ENCODE results near the gene RIMS1.

Gene RIMS1

GRCh38 chr6:71967436-71967835 is 81.1 kb downstream of the RIMS1 start:
- no peak overlapping the region for H3K27ac ChIP-seq
- no peak for DNase-seq (ENCODE audit: low spot score)
- CTCF ChIA-PET = interaction anchor here (0.6 to 0.7 kb wide), 2 partner anchors 590 to 840 kb away, joined by 6 to 7 read pairs; no protein-coding TSS in a partner anchor
- POLR2A ChIA-PET (ENCODE audit: low non-redundant PET) = no interaction called here
- no peak for TF ChIP-seq CTCF (conservative IDR thresholded peaks at IDR 0.05; ENCODE audit: low read depth)

DNA sequence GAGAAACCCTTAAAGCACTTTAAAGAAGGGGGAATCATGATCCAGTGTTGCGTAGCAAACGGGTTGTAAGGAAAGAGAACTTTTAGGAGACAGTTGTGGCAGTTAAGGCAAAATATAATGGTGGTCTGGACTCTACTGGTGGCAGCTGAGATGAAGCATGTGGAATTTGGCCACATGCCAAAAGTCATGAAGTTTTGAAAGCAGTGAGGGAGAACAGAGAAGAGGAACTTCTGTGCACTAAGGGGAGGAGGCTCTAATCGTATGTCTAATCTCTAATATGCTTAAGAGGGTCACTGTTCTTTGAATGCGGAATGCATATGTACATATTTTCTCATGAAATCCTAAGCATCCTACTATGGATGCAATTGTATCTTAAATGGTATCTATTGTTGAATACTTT is 91.5 kb downstream of the RIMS1 start:
- no peak for DNase-seq (ENCODE audit: low spot score)
- ChIA-PET POLR2A (ENCODE audit: low non-redundant PET) (no interaction called here), CTCF (no interaction called here)
- no peak for TF ChIP-seq CTCF (conservative IDR thresholded peaks at IDR 0.05; ENCODE audit: low read depth)
- H3K27ac ChIP-seq = no peak overlapping the region

DNA sequence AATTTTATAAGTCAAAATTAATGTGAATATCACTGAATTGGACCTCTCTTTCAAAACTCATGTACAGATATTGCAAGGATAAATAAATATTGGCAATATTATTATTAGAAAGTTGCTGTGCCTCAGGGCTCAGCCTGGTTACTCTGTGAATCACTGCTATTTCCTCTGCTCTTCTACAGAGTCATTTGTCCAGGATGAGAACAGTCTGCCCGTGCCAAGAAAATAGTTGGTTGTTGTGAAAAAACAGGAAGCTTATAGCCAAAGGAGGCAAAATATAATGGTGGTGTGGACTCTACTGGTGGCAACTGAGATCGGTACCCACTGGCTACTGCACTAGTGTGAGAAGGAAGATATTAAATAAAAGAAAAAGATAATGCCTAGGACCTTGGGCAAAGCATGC is 93.6 kb downstream of the RIMS1 start:
- ChIA-PET CTCF (no interaction called here), POLR2A (ENCODE audit: low non-redundant PET) (no interaction called here)
- DNase-seq (ENCODE audit: low spot score) = peak; percentile 5
- TF ChIP-seq CTCF (conservative IDR thresholded peaks at IDR 0.05; ENCODE audit: low read depth) = no peak
- H3K27ac ChIP-seq = no peak overlapping the region

DNA sequence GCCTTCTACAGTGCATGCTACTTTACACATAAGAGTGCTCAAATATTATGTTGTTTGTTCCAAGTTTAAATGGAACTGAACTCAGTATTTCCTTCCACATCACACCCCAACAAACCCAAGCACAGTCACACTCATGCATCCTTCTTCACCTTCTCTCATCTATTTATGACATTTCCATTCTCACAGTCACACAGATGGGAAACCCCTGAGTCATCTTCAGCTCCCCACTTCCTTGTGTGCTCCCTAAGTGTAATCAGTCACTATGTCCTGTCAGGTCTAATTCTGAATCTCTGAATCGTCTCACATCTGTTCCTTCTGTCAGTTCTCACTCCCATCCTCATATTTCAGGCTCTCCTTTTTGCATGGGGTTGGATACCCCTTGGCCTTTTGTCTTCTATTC is 96.0 kb downstream of the RIMS1 start:
- ChIA-PET POLR2A (ENCODE audit: low non-redundant PET) (no interaction called here), CTCF (no interaction called here)
- H3K27ac ChIP-seq = no peak overlapping the region
- DNase-seq (ENCODE audit: low spot score) = no peak
- no peak for TF ChIP-seq CTCF (conservative IDR thresholded peaks at IDR 0.05; ENCODE audit: low read depth)

GRCh38 chr6:71983131-71983530 is 96.8 kb downstream of the RIMS1 start:
- H3K27ac ChIP-seq = no peak overlapping the region
- ChIA-PET POLR2A (ENCODE audit: low non-redundant PET) (no interaction called here), CTCF (no interaction called here)
- TF ChIP-seq CTCF (conservative IDR thresholded peaks at IDR 0.05; ENCODE audit: low read depth) = no peak
- no peak for DNase-seq (ENCODE audit: low spot score)

DNA sequence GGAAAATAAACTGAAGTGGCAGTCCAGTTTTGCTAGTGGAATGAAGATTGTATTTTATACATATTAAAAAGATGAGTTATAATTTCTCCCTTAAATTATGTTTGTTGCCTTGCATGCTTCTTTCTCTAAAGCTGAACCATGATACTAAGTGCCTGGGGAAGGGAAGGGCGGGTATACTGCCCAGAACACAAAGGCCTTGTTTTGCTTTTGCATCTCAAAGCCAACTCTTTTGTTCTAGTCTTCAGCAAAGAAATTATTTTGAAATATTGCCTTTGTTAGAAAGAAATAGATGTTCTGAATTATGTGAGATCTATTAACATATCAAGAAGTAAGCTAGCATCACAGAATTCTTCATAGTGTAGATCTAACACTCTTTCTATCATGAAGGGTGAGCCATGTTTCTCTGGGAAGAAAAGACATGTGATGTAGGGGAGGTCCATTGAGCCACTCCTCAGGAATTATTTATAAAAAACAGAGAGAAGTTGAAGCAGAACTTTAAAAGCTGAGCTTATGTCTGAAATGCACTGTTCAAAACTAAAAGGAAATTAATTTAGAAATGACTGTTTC is 108.4 kb downstream of the RIMS1 start:
- ChIA-PET CTCF (no interaction called here), POLR2A (ENCODE audit: low non-redundant PET) (no interaction called here)
- no peak overlapping the region for H3K27ac ChIP-seq
- TF ChIP-seq CTCF (conservative IDR thresholded peaks at IDR 0.05; ENCODE audit: low read depth) = no peak
- no peak for DNase-seq (ENCODE audit: low spot score)

DNA sequence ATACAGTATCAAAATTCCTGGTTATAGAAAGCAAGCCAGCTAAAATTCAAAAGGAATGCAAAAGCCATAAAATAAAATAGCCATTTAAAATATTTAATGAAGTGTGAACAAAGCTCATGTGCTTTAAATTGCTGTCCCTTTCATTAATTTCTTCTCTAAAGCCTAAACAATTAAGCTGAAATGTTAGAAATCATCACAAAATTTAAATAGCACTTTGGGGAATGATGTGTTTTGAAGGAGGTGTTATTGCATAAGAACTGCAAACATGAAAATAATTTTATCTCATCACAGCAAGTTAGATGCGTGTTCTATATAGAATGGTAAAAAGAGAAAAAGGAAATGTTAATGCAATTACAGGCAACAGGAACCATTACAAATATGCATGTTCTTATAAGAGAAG is 111.0 kb downstream of the RIMS1 start:
- ChIA-PET POLR2A (ENCODE audit: low non-redundant PET) (no interaction called here), CTCF (no interaction called here)
- no peak for DNase-seq (ENCODE audit: low spot score)
- no peak for TF ChIP-seq CTCF (conservative IDR thresholded peaks at IDR 0.05; ENCODE audit: low read depth)
- no peak overlapping the region for H3K27ac ChIP-seq

Measured in RWPE1 (cell line).